HL-60 (cell line): ENCODE results near the gene MYCL.

Experiments
- POLR2AphosphoS5 ChIP-seq: IDR thresholded peaks from 2 replicates; pipeline ENCODE4 v1.6.1; 2012; ENCODE audit warnings: low read depth
- TF ChIP-seq, protein P1 (sequence below): IDR thresholded peaks from one replicate; pipeline ENCODE4 v1.5.1; 2011; ENCODE audit warnings: low read length, control low read depth, inconsistent platforms; ENCODE audit not compliant: insufficient read depth
- TF ChIP-seq, protein P2 (sequence below): IDR thresholded peaks from 2 replicates; pipeline ENCODE4 v1.6.1; 2012; ENCODE audit warnings: low read depth; ENCODE audit not compliant: insufficient replicate concordance

DNA sequence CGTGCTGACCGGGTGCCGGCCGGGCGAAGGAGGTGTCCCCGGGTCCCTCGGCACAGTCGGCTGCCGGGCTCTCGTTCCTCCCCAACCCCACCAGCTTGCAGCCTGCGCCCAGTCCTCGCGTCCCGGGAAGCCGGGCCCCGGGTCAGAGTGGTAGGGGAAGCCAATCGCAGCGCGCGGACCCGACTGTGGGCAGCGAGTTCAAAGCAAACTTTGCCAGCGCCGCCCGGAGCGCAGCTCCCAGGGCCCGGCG is 328 bp downstream of the MYCL start:
- TF ChIP-seq, protein P1, sequence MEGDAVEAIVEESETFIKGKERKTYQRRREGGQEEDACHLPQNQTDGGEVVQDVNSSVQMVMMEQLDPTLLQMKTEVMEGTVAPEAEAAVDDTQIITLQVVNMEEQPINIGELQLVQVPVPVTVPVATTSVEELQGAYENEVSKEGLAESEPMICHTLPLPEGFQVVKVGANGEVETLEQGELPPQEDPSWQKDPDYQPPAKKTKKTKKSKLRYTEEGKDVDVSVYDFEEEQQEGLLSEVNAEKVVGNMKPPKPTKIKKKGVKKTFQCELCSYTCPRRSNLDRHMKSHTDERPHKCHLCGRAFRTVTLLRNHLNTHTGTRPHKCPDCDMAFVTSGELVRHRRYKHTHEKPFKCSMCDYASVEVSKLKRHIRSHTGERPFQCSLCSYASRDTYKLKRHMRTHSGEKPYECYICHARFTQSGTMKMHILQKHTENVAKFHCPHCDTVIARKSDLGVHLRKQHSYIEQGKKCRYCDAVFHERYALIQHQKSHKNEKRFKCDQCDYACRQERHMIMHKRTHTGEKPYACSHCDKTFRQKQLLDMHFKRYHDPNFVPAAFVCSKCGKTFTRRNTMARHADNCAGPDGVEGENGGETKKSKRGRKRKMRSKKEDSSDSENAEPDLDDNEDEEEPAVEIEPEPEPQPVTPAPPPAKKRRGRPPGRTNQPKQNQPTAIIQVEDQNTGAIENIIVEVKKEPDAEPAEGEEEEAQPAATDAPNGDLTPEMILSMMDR, result no peak
- TF ChIP-seq POLR2AphosphoS5, result no peak
- TF ChIP-seq, protein P2, sequence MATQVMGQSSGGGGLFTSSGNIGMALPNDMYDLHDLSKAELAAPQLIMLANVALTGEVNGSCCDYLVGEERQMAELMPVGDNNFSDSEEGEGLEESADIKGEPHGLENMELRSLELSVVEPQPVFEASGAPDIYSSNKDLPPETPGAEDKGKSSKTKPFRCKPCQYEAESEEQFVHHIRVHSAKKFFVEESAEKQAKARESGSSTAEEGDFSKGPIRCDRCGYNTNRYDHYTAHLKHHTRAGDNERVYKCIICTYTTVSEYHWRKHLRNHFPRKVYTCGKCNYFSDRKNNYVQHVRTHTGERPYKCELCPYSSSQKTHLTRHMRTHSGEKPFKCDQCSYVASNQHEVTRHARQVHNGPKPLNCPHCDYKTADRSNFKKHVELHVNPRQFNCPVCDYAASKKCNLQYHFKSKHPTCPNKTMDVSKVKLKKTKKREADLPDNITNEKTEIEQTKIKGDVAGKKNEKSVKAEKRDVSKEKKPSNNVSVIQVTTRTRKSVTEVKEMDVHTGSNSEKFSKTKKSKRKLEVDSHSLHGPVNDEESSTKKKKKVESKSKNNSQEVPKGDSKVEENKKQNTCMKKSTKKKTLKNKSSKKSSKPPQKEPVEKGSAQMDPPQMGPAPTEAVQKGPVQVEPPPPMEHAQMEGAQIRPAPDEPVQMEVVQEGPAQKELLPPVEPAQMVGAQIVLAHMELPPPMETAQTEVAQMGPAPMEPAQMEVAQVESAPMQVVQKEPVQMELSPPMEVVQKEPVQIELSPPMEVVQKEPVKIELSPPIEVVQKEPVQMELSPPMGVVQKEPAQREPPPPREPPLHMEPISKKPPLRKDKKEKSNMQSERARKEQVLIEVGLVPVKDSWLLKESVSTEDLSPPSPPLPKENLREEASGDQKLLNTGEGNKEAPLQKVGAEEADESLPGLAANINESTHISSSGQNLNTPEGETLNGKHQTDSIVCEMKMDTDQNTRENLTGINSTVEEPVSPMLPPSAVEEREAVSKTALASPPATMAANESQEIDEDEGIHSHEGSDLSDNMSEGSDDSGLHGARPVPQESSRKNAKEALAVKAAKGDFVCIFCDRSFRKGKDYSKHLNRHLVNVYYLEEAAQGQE, result no peak
